SK-N-SH treated with all-trans-retinoic acid at 6 μM for 48 hours (cell line): Measurements from ENCODE around the gene MYL3.
"Not testable (repeated sequence)": the region's sequence is repeated elsewhere in the genome, so short reads cannot be mapped to it uniquely, and the experiment has no call there.

Experiments
- ATAC-seq: fragments of 200-7000 bp; cut with Tn5 transposase; 3 replicates; pipeline ENCODE4 v1.9.1; 2020; ENCODE audit warnings: mild to moderate bottlenecking, moderate library complexity
- ARNTL ChIP-seq: fragments of 450-650 bp; formaldehyde crosslinking; IDR thresholded peaks from 2 replicates; pipeline ENCODE4 v1.5.0; 2020; ENCODE audit warnings: low read depth, mild to moderate bottlenecking, moderate library complexity, borderline replicate concordance
- BACH2 ChIP-seq: fragments of 250-450 bp; sonication (Bioruptor Pico); IDR thresholded peaks from 2 replicates; pipeline ENCODE4 v1.9.0; 2021; ENCODE audit warnings: mild to moderate bottlenecking, borderline replicate concordance
- CREB5 ChIP-seq: fragments of 250-450 bp; sonication (Bioruptor Pico); IDR thresholded peaks from 2 replicates; pipeline ENCODE4 v1.5.1; 2020; ENCODE audit warnings: low read depth, mild to moderate bottlenecking, moderate library complexity
- CSDC2 ChIP-seq: fragments of 250-450 bp; sonication (Bioruptor Pico); IDR thresholded peaks from 2 replicates; pipeline ENCODE4 v1.5.0; 2020; ENCODE audit warnings: mild to moderate bottlenecking, moderate library complexity
- ESRRG ChIP-seq: fragments of 250-450 bp; sonication (Bioruptor Pico); IDR thresholded peaks from 2 replicates; pipeline ENCODE4 v1.6.1; 2021; ENCODE audit warnings: mild to moderate bottlenecking
- GLIS3 ChIP-seq: fragments of 250-450 bp; sonication (Bioruptor Pico); IDR thresholded peaks from 2 replicates; pipeline ENCODE4 v1.5.0; 2020; ENCODE audit warnings: mild to moderate bottlenecking, moderate library complexity
- ISL1 ChIP-seq: fragments of 250-450 bp; sonication (Bioruptor Pico); IDR thresholded peaks from 2 replicates; pipeline ENCODE4 v2.1.2; 2022; ENCODE audit warnings: mild to moderate bottlenecking, moderate library complexity
- OSR1 ChIP-seq: fragments of 250-450 bp; sonication (Bioruptor Pico); IDR thresholded peaks from 2 replicates; pipeline ENCODE4 v1.8.0; 2022; ENCODE audit warnings: moderate library complexity, mild to moderate bottlenecking, inconsistent platforms
- PATZ1 ChIP-seq: fragments of 250-450 bp; sonication (Bioruptor Pico); IDR thresholded peaks from 2 replicates; pipeline ENCODE4 v1.8.0; 2020; ENCODE audit warnings: mild to moderate bottlenecking, moderate library complexity, borderline replicate concordance
- POU6F1 ChIP-seq: fragments of 250-450 bp; sonication (Bioruptor Pico); IDR thresholded peaks from 2 replicates; pipeline ENCODE4 v1.8.0; 2021; ENCODE audit warnings: low read depth, mild to moderate bottlenecking, moderate library complexity, borderline replicate concordance
- PPARA ChIP-seq: fragments of 250-450 bp; sonication (Bioruptor Pico); IDR thresholded peaks from 2 replicates; pipeline ENCODE4 v1.5.0; 2020; ENCODE audit warnings: mild to moderate bottlenecking, borderline replicate concordance
- RARB ChIP-seq: fragments of 250-450 bp; sonication (Bioruptor Pico); IDR thresholded peaks from 2 replicates; pipeline ENCODE4 v1.8.0; 2021; ENCODE audit warnings: mild to moderate bottlenecking, moderate library complexity
- SNAI2 ChIP-seq: fragments of 250-450 bp; sonication (Bioruptor Pico); IDR thresholded peaks from 2 replicates; pipeline ENCODE4 v1.5.0; 2020; ENCODE audit warnings: mild to moderate bottlenecking, moderate library complexity
- TCF4 ChIP-seq: fragments of 250-450 bp; sonication (Bioruptor Pico); IDR thresholded peaks from 2 replicates; pipeline ENCODE4 v1.8.0; 2021; ENCODE audit warnings: mild to moderate bottlenecking, moderate library complexity, borderline replicate concordance
- TOX ChIP-seq: fragments of 250-450 bp; sonication (Bioruptor Pico); IDR thresholded peaks from 2 replicates; pipeline ENCODE4 v1.8.0; 2021; ENCODE audit warnings: mild to moderate bottlenecking, moderate library complexity, borderline replicate concordance
- ZC3H10 ChIP-seq: fragments of 250-450 bp; sonication (Bioruptor Pico); IDR thresholded peaks from 2 replicates; pipeline ENCODE4 v1.5.1; 2021; ENCODE audit warnings: mild to moderate bottlenecking, moderate library complexity
- ZFP3 ChIP-seq: fragments of 250-450 bp; sonication (Bioruptor Pico); IDR thresholded peaks from 2 replicates; pipeline ENCODE4 v1.5.0; 2020; ENCODE audit warnings: mild to moderate bottlenecking, moderate library complexity
- ZFP30 ChIP-seq: fragments of 450-650 bp; formaldehyde crosslinking; IDR thresholded peaks from 2 replicates; pipeline ENCODE4 v1.5.0; 2022; ENCODE audit warnings: mild to moderate bottlenecking, moderate library complexity
- ZNF565 ChIP-seq: fragments of 450-650 bp; formaldehyde crosslinking; conservative IDR thresholded peaks from 2 replicates; pipeline ENCODE4 v1.5.0; 2020; ENCODE audit warnings: low read depth, mild to moderate bottlenecking, moderate library complexity
- ZNF70 ChIP-seq: fragments of 450-650 bp; formaldehyde crosslinking; IDR thresholded peaks from 2 replicates; pipeline ENCODE4 v1.5.0; 2020; ENCODE audit warnings: mild to moderate bottlenecking, moderate library complexity
- ZNF8 ChIP-seq: fragments of 450-650 bp; formaldehyde crosslinking; IDR thresholded peaks from 2 replicates; pipeline ENCODE4 v1.5.0; 2020; ENCODE audit warnings: mild to moderate bottlenecking, moderate library complexity

Gene MYL3

GRCh38 chr3:46829699-46830208, 33.5 kb downstream of the MYL3 start:
- no peak for TF ChIP-seq ZC3H10 (CRISPR knock-in tag)
- no peak for TF ChIP-seq ZNF565 (CRISPR knock-in tag)
- TF ChIP-seq SNAI2: no peak
- no peak for TF ChIP-seq BACH2
- no peak for ATAC-seq

- no peak for ATAC-seq
- no peak for TF ChIP-seq ESRRG (CRISPR knock-in tag)
- TF ChIP-seq ZC3H10 (CRISPR knock-in tag): no peak
- no peak for TF ChIP-seq ZNF70
- TF ChIP-seq ZFP3: no peak
- no peak for TF ChIP-seq SNAI2
- no peak for TF ChIP-seq ZNF8 (CRISPR knock-in tag)
- TF ChIP-seq PPARA (CRISPR knock-in tag): no peak
- no peak for TF ChIP-seq OSR1 (CRISPR knock-in tag)
- no peak for TF ChIP-seq ARNTL (CRISPR knock-in tag)
- no peak for TF ChIP-seq CREB5
- no peak for TF ChIP-seq ZNF565 (CRISPR knock-in tag)
- TF ChIP-seq PATZ1 (CRISPR knock-in tag): no peak
- TF ChIP-seq ZFP30 (CRISPR knock-in tag): no peak
- TF ChIP-seq, all 23 proteins: peak for 0
These were observed 37.8 kb downstream of the MYL3 start for GRCh38 chr3:46825450-46825849.

GRCh38 chr3:46824211-46824970, 38.9 kb downstream of the MYL3 start:
- TF ChIP-seq ESRRG (CRISPR knock-in tag) (no peak), RARB (CRISPR knock-in tag) (no peak), TCF4 (CRISPR knock-in tag) (no peak), BACH2 (no peak), PATZ1 (CRISPR knock-in tag) (no peak), POU6F1 (no peak), PPARA (CRISPR knock-in tag) (no peak), CREB5 (no peak), ISL1 (CRISPR knock-in tag) (no peak), GLIS3 (no peak)
- ATAC-seq: no peak

- not testable (repeated sequence) for ATAC-seq
These were observed 39.9 kb downstream of the MYL3 start for GRCh38 chr3:46823314-46823713.

- no peak for ATAC-seq
- TF ChIP-seq CSDC2 (CRISPR knock-in tag) (no peak), PATZ1 (CRISPR knock-in tag) (no peak), TOX (CRISPR knock-in tag) (no peak), POU6F1 (no peak), TCF4 (CRISPR knock-in tag) (no peak), ZNF8 (CRISPR knock-in tag) (no peak), ZFP30 (CRISPR knock-in tag) (no peak), PPARA (CRISPR knock-in tag) (no peak), ZNF565 (CRISPR knock-in tag) (no peak), ISL1 (CRISPR knock-in tag) (no peak), ZNF70 (no peak), ZFP3 (no peak)
These were observed 41.7 kb downstream of the MYL3 start for GRCh38 chr3:46821553-46821952.
